H1 (cell line): ENCODE data around the gene KCNJ18. TPM values are rescaled to one million over a fixed set of nuclear protein-coding genes. Genes with fewer than 3 reads are reported as not detected.
"Not testable (repeated sequence)": the region's sequence is repeated elsewhere in the genome, so short reads cannot be mapped to it uniquely, and the experiment has no call there.

Experiments
- CTCF ChIA-PET: fragments of 300-600 bp; sonication (Branson Sonifier 250); formaldehyde crosslinking; loops from one replicate; lab custom pipeline; 2021; ENCODE audit not compliant: partially characterized antibody; lab: Charles Lee
- POLR2A ChIA-PET: fragments of 300-600 bp; sonication (Branson Sonifier 250); formaldehyde crosslinking; loops from one replicate; lab custom pipeline; 2021; ENCODE audit warnings: inconsistent platforms; ENCODE audit not compliant: partially characterized antibody; lab: Charles Lee
- DNase-seq, 2 experiments: peaks; one replicate each; pipeline versions ENCODE4 v3.0.0 to v3.0.0-alpha.2; 2010 to 2022; ENCODE audit warnings: low spot score in 2 of 2, low read depth in 1 of 2, mixed read lengths in 1 of 2
- FAIRE-seq: peaks from 2 replicates; lab custom pipeline; 2011; peaks lifted over from hg19 to GRCh38; lab: Jason Lieb, UNC
- H2AFZ ChIP-seq: 2 replicates; pipeline ENCODE4 v1.8.1; 2012; ENCODE audit warnings: low read length, inconsistent platforms
- H2AK5ac ChIP-seq: 2 replicates; pipeline ENCODE4 v1.6.1; 2013; ENCODE audit warnings: low read depth, low read length
- H2BK120ac ChIP-seq: replicated peaks from 2 replicates; pipeline ENCODE3; 2013; ENCODE audit warnings: low read depth, low read length, inconsistent platforms
- H2BK12ac ChIP-seq: 2 replicates; pipeline ENCODE4 v1.6.1; 2013; ENCODE audit warnings: low read depth, low read length
- H2BK15ac ChIP-seq: 2 replicates; pipeline ENCODE4 v1.6.1; 2013; ENCODE audit warnings: low read length
- H2BK20ac ChIP-seq: 2 replicates; pipeline ENCODE4 v1.6.1; 2013; ENCODE audit warnings: low read length
- H2BK5ac ChIP-seq: 2 replicates; pipeline ENCODE4 v1.6.1; 2013; ENCODE audit warnings: low read depth, low read length
- H3K14ac ChIP-seq: 2 replicates; pipeline ENCODE4 v1.6.1; 2013; ENCODE audit warnings: inconsistent platforms; ENCODE audit not compliant: insufficient read length
- H3K18ac ChIP-seq: 2 replicates; pipeline ENCODE4 v1.6.1; 2013; ENCODE audit warnings: low read length; ENCODE audit errors: extremely low read depth
- H3K23ac ChIP-seq: 2 replicates; pipeline ENCODE4 v1.6.1; 2013; ENCODE audit warnings: inconsistent platforms; ENCODE audit not compliant: insufficient read length
- H3K23me2 ChIP-seq: 2 replicates; pipeline ENCODE4 v1.6.1; 2013; ENCODE audit warnings: low read depth, low read length
- H3K27ac ChIP-seq: 2 replicates; pipeline ENCODE4 v1.6.1; 2011; ENCODE audit warnings: low read depth, low read length, inconsistent platforms
- H3K27me3 ChIP-seq, 4 experiments: replicated peaks in 1 of 4; 1 replicate in 1 of 4; 2 replicates in 3 of 4; pipeline versions ENCODE4 v1.6.1 to v1.8.1; 2011 to 2013; ENCODE audit warnings: low read length in 3 of 4, mild to moderate bottlenecking in 3 of 4, inconsistent platforms in 2 of 4, mixed read lengths in 2 of 4, moderate library complexity in 1 of 4; ENCODE audit not compliant: control insufficient read depth in 3 of 4, insufficient read depth in 3 of 4; ENCODE audit errors: extremely low read depth in 1 of 4
- H3K36me3 ChIP-seq, 4 experiments: 2 replicates each; pipeline versions ENCODE4 v1.6.1 to v1.8.1; 2011 to 2013; ENCODE audit warnings: mild to moderate bottlenecking in 4 of 4, low read length in 3 of 4, moderate library complexity in 2 of 4, control low read depth in 1 of 4, inconsistent platforms in 1 of 4; ENCODE audit not compliant: insufficient read depth in 4 of 4, control insufficient read depth in 2 of 4
- H3K4ac ChIP-seq: replicated peaks from 2 replicates; pipeline ENCODE3; 2013; ENCODE audit warnings: low read length, low read depth, mixed read lengths, inconsistent platforms; ENCODE audit not compliant: insufficient read length
- H3K4me1 ChIP-seq, 4 experiments: replicated peaks in 1 of 4; 1 replicate in 1 of 4; 2 replicates in 3 of 4; pipeline versions ENCODE4 v1.6.1 to v1.8.1; 2011 to 2013; ENCODE audit warnings: low read length in 3 of 4, inconsistent platforms in 2 of 4, mixed read lengths in 1 of 4; ENCODE audit not compliant: insufficient read depth in 4 of 4, control insufficient read depth in 3 of 4
- H3K4me2 ChIP-seq, 2 experiments: 2 replicates each; pipeline versions ENCODE4 v1.6.1 to v1.8.1; 2011 to 2013; ENCODE audit warnings: low read depth in 2 of 2, low read length in 2 of 2, control low read depth in 1 of 2, inconsistent platforms in 1 of 2, mild to moderate bottlenecking in 1 of 2; ENCODE audit not compliant: insufficient read depth in 1 of 2
- H3K4me3 ChIP-seq, 4 experiments: fragments of 200-600, 300-600 bp in 1 of 4; sonication (generic), shearing (Covaris generic), sonication (Bioruptor Twin) in 1 of 4; 2 replicates each; pipeline versions ENCODE4 v1.5.1 to v1.8.1; 2011 to 2016; ENCODE audit warnings: low read length in 4 of 4, low read depth in 3 of 4, control low read depth in 2 of 4, inconsistent platforms in 2 of 4, mild to moderate bottlenecking in 2 of 4, mixed read lengths in 1 of 4, moderate library complexity in 1 of 4; ENCODE audit not compliant: insufficient read depth in 2 of 4; ENCODE audit errors: extremely low read depth in 1 of 4
- H3K56ac ChIP-seq: replicated peaks from 2 replicates; pipeline ENCODE3; 2013; ENCODE audit warnings: low read depth, mild to moderate bottlenecking, mixed read lengths, low read length, inconsistent platforms; ENCODE audit not compliant: insufficient read length
- H3K79me1 ChIP-seq: 2 replicates; pipeline ENCODE4 v1.6.1; 2013; ENCODE audit warnings: low read depth, low read length, control low read depth
- H3K79me2 ChIP-seq, 2 experiments: 2 replicates each; pipeline versions ENCODE4 v1.6.1 to v1.8.1; 2012 to 2013; ENCODE audit warnings: low read length in 2 of 2, mild to moderate bottlenecking in 2 of 2, inconsistent platforms in 1 of 2; ENCODE audit not compliant: insufficient read depth in 2 of 2, control insufficient read depth in 1 of 2
- H3K9ac ChIP-seq, 4 experiments: replicated peaks in 1 of 4; 1 replicate in 1 of 4; 2 replicates in 3 of 4; pipeline versions ENCODE4 v1.6.1 to v1.8.1; 2011 to 2013; ENCODE audit warnings: low read depth in 3 of 4, low read length in 3 of 4, control low read depth in 2 of 4, mild to moderate bottlenecking in 2 of 4, moderate library complexity in 2 of 4, inconsistent platforms in 1 of 4; ENCODE audit errors: extremely low read depth in 1 of 4
- H3K9me3 ChIP-seq, 2 experiments: 2 replicates each; pipeline versions ENCODE4 v1.6.1 to v1.8.1; 2012 to 2013; ENCODE audit warnings: mild to moderate bottlenecking in 2 of 2, moderate library complexity in 2 of 2, control low read depth in 1 of 2, inconsistent platforms in 1 of 2, low read depth in 1 of 2, low read length in 1 of 2, mixed read lengths in 1 of 2; ENCODE audit not compliant: insufficient read depth in 2 of 2
- H4K20me1 ChIP-seq, 2 experiments: replicated peaks in 1 of 2; 2 replicates each; pipeline versions ENCODE3 to v1.8.1; 2011 to 2013; ENCODE audit warnings: inconsistent platforms in 2 of 2, low read length in 2 of 2, mild to moderate bottlenecking in 1 of 2; ENCODE audit not compliant: insufficient read depth in 2 of 2, control insufficient read depth in 1 of 2
- H4K5ac ChIP-seq: 2 replicates; pipeline ENCODE4 v1.6.1; 2013; ENCODE audit warnings: low read length, low read depth, mixed read lengths, inconsistent platforms; ENCODE audit not compliant: insufficient read length
- H4K8ac ChIP-seq: 2 replicates; pipeline ENCODE4 v1.8.0; 2013; ENCODE audit warnings: mild to moderate bottlenecking, moderate library complexity, low read length, inconsistent platforms; ENCODE audit not compliant: insufficient read depth; ENCODE audit errors: extremely low read depth
- H4K91ac ChIP-seq: replicated peaks from 2 replicates; pipeline ENCODE3; 2013; ENCODE audit warnings: low read length, mixed read lengths, inconsistent platforms; ENCODE audit not compliant: insufficient read length
- WGBS, 2 experiments: shearing (Covaris generic) in 1 of 2; methylation state at CpG; one replicate each; pipeline versions ENCODE4 v1.1.6 to v1.1.7; 2013 to 2015; ENCODE audit warnings: low lambda C conversion rate in 2 of 2, mixed read lengths in 2 of 2, inconsistent platforms in 1 of 2, low coverage in 1 of 2, missing lambda C conversion rate in 1 of 2; ENCODE audit not compliant: insufficient replicate concordance in 2 of 2, insufficient coverage in 1 of 2, insufficient read length in 1 of 2; ENCODE audit errors: extremely low coverage in 1 of 2, missing lambda C conversion rate in 1 of 2; 5-methylcytosine and 5-hydroxymethylcytosine counted together
- polyA plus RNA-seq, 7 experiments: library from polyadenylated mRNA; depleted of rRNA in 3 of 7; stranded (reverse) in 5 of 7; unstranded in 2 of 7; fragments of >200 nt in 5 of 7; fragments of 200-250 nt in 2 of 7; gene quantifications; 1 replicate in 5 of 7; 2 replicates in 1 of 7; 4 replicates in 1 of 7; pipeline versions ENCODE4 v1.2.1 to v1.2.3, GENCODE V29; 2011 to 2013; ENCODE audit warnings: missing spikeins in 2 of 7, mixed read lengths in 2 of 7
- total RNA-seq: library from RNA; stranded (reverse); fragmentation: NEBNext Ultra II Directional; extraction: Animal tissue kit (Norgen Biotek cat#: 25700); gene quantifications from 2 replicates; pipeline ENCODE4 v1.2.1, GENCODE V29; 2021

KCNJ18 gene
- total and polyA plus RNA-seq, 2 of the 8 experiments (the other 6 are each of a cell fraction or from before 2014, with no cell fraction given) = not detected

GRCh38 chr17:21666711-21667412 is 25.5 kb upstream of the KCNJ18 start:
- H3K36me3 ChIP-seq, H3K4me2 ChIP-seq, H3K14ac ChIP-seq, H3K18ac ChIP-seq, H2BK15ac ChIP-seq, H3K4me3 ChIP-seq, DNase-seq, CTCF ChIA-PET, FAIRE-seq, H4K91ac ChIP-seq, H3K4ac ChIP-seq, H2AK5ac ChIP-seq, H3K27ac ChIP-seq, H3K4me1 ChIP-seq, H4K5ac ChIP-seq, H2BK12ac ChIP-seq, H3K23me2 ChIP-seq, H3K27me3 ChIP-seq, H2BK20ac ChIP-seq, H3K56ac ChIP-seq, H2BK120ac ChIP-seq, H3K9ac ChIP-seq, H2BK5ac ChIP-seq, H3K23ac ChIP-seq, POLR2A ChIA-PET, H4K8ac ChIP-seq, H3K79me2 ChIP-seq, H3K79me1 ChIP-seq, H4K20me1 ChIP-seq, H2AFZ ChIP-seq: not testable (repeated sequence)
- H3K9me3 ChIP-seq = peaks cover 41 to 83% of the 10 kb centered on the region in 2 experiments
- WGBS, 2 experiments = 74% methylated on average over 3 of the region's 3 CpGs; no CpG with 5 or more reads in 1 of the 2 experiments
